ENCODE measurements around the gene GLP1R.

The GLP1R gene

GRCh38 chr6:39137245-39137644, 88.7 kb downstream of the GLP1R start:
- DNase-seq: no peak

Measured in NCI-H82 (cell line).